DOHH2 (cell line): ENCODE measurements around the gene DPP7.

Experiments
- CTCF ChIP-seq: fragments of 200-600 bp; sonication (generic); IDR thresholded peaks from one replicate; pipeline ENCODE4 v1.5.1; 2014; ENCODE audit warnings: antibody characterized with exemption, mild to moderate bottlenecking, low read depth, low read length; ENCODE audit not compliant: poor library complexity, severe bottlenecking
- EZH2phosphoT487 ChIP-seq: fragments of 200-600 bp; sonication (generic); IDR thresholded peaks from 2 replicates; pipeline ENCODE4 v1.6.1; 2017; ENCODE audit warnings: borderline replicate concordance, mild to moderate bottlenecking, antibody characterized with exemption, low read length, moderate library complexity, mixed read lengths

- no peak for TF ChIP-seq CTCF
- TF ChIP-seq EZH2phosphoT487: no peak
These were observed 13.8 kb upstream of the DPP7 start for GRCh38 chr9:137128158-137128861.
